LNCAP (cell line): ENCODE data around the gene HDAC4.

Experiments
- CTCF ChIP-seq: fragments of 450-650 bp; IDR thresholded peaks from 2 replicates; pipeline ENCODE4 v1.5.1; 2017; ENCODE audit warnings: mild to moderate bottlenecking

HDAC4 gene

GRCh38 chr2:239127513-239127912 is 273.3 kb downstream of the HDAC4 start:
- no peak for TF ChIP-seq CTCF

GRCh38 chr2:239125726-239126675 is 274.8 kb downstream of the HDAC4 start:
- no peak for TF ChIP-seq CTCF

- TF ChIP-seq CTCF: no peak
Measured at GRCh38 chr2:239124152-239124899, 276.5 kb downstream of the HDAC4 start.

- TF ChIP-seq CTCF: no peak
Measured at GRCh38 chr2:239122421-239123110, 278.3 kb downstream of the HDAC4 start.

- no peak for TF ChIP-seq CTCF
Measured at GRCh38 chr2:239121600-239122012, 279.2 kb downstream of the HDAC4 start.

- TF ChIP-seq CTCF: no peak
Measured at GRCh38 chr2:239120664-239121063, 280.2 kb downstream of the HDAC4 start.

DNA sequence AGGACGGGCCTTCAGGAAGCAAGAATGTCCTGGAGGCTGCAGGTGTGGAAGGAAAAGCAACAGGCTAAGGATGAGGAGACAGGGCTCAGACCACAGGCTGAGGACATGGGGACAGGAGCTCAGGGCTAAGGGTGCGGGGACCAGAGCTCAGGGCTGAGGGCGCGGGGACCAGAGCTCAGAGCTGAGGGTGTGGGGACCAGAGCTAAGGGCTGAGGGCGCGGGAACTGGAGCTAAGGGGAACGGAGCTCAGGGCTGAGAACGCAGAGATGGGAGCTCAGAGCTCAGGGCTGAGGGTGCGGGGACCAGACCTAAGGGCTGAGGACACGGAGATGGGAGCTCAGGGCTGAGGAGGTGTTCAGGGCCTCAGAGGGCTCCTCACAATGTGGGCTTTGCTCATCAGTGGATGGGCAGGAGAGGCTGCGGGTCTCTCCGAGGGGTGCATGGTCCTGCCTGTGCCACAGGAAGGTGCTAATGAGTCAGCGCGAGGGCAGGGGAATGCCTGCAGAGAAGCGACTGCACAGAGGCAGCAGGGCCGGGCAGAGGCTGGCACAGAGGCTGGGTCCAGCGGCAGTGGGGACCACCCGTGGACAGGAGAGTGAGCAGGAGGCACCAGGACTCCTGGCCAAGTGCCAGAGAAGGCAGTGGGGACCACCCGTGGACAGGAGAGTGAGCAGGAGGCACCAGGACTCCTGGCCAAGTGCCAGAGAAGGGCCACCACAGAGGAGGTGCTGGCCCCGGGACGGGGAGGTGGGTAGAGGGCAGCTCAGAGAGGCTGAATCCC is 281.3 kb downstream of the HDAC4 start:
- TF ChIP-seq CTCF: no peak
